H9 (cell line): ENCODE measurements around the gene ZNF672. TPM values are rescaled to one million over a fixed set of nuclear protein-coding genes. Genes with fewer than 3 reads are reported as not detected.

Experiments
- DNase-seq: peaks from one replicate; pipeline ENCODE4 v3.0.0-alpha.2; 2017
- H2AFZ ChIP-seq: one replicate; pipeline ENCODE4 v1.6.1; 2013; ENCODE audit warnings: mild to moderate bottlenecking, low read length, control low read depth, moderate library complexity
- H2AK5ac ChIP-seq: 2 replicates; pipeline ENCODE4 v1.6.1; 2013; ENCODE audit warnings: low read length, control low read depth, mixed read lengths; ENCODE audit not compliant: insufficient read length
- H2BK120ac ChIP-seq: one replicate; pipeline ENCODE4 v1.6.1; 2013; ENCODE audit warnings: low read depth, mild to moderate bottlenecking, low read length, control low read depth, inconsistent platforms; ENCODE audit not compliant: poor library complexity, severe bottlenecking
- H2BK12ac ChIP-seq: 2 replicates; pipeline ENCODE4 v1.6.1; 2013; ENCODE audit warnings: low read length, control low read depth, mixed read lengths, low read depth; ENCODE audit not compliant: insufficient read length
- H2BK15ac ChIP-seq: 2 replicates; pipeline ENCODE4 v1.6.1; 2013; ENCODE audit warnings: low read depth, low read length, control low read depth
- H2BK20ac ChIP-seq: one replicate; pipeline ENCODE4 v1.6.1; 2013; ENCODE audit warnings: low read depth, mild to moderate bottlenecking, low read length, control low read depth, inconsistent platforms; ENCODE audit not compliant: poor library complexity, severe bottlenecking
- H2BK5ac ChIP-seq: 2 replicates; pipeline ENCODE4 v1.6.1; 2013; ENCODE audit warnings: low read length, control low read depth, mixed read lengths; ENCODE audit not compliant: insufficient read length
- H3K14ac ChIP-seq: 2 replicates; pipeline ENCODE4 v1.6.1; 2013; ENCODE audit warnings: low read length, control low read depth; ENCODE audit not compliant: insufficient read depth
- H3K18ac ChIP-seq: 2 replicates; pipeline ENCODE4 v1.6.1; 2013; ENCODE audit warnings: low read depth, mild to moderate bottlenecking, mixed read lengths, low read length, control low read depth; ENCODE audit not compliant: insufficient read length
- H3K23ac ChIP-seq: 2 replicates; pipeline ENCODE4 v1.6.1; 2013; ENCODE audit warnings: low read length, control low read depth, mixed read lengths, low read depth; ENCODE audit not compliant: insufficient read length
- H3K23me2 ChIP-seq: 2 replicates; pipeline ENCODE4 v1.6.1; 2013; ENCODE audit warnings: low read depth, mild to moderate bottlenecking, mixed read lengths, low read length, control low read depth; ENCODE audit not compliant: insufficient read length, poor library complexity, severe bottlenecking
- H3K27ac ChIP-seq: 2 replicates; pipeline ENCODE4 v1.5.1; 2013; ENCODE audit warnings: low read length, control low read depth, mixed read lengths, low read depth; ENCODE audit not compliant: insufficient read length
- H3K27me3 ChIP-seq: 2 replicates; pipeline ENCODE4 v1.6.1; 2013; ENCODE audit warnings: low read length, control low read depth, inconsistent platforms; ENCODE audit not compliant: insufficient read depth
- H3K4ac ChIP-seq: 2 replicates; pipeline ENCODE4 v1.6.1; 2013; ENCODE audit warnings: low read depth, mild to moderate bottlenecking, control low read depth, inconsistent platforms, low read length, moderate library complexity
- H3K4me1 ChIP-seq: 2 replicates; pipeline ENCODE4 v1.6.1; 2013; ENCODE audit warnings: low read length, control low read depth, inconsistent platforms; ENCODE audit not compliant: insufficient read depth
- H3K4me2 ChIP-seq: 2 replicates; pipeline ENCODE4 v1.6.1; 2013; ENCODE audit warnings: low read length, control low read depth, mixed read lengths; ENCODE audit not compliant: insufficient read length, insufficient read depth
- H3K56ac ChIP-seq: 2 replicates; pipeline ENCODE4 v1.6.1; 2013; ENCODE audit warnings: low read depth, mild to moderate bottlenecking, mixed read lengths, low read length, control low read depth; ENCODE audit not compliant: insufficient read length
- H3K79me1 ChIP-seq: 2 replicates; pipeline ENCODE4 v1.6.1; 2013; ENCODE audit warnings: low read depth, mild to moderate bottlenecking, moderate library complexity, low read length, control low read depth, inconsistent platforms; ENCODE audit not compliant: insufficient read depth, poor library complexity, severe bottlenecking
- H3K79me2 ChIP-seq: 2 replicates; pipeline ENCODE4 v1.6.1; 2013; ENCODE audit warnings: low read length, control low read depth, inconsistent platforms; ENCODE audit not compliant: insufficient read depth
- H3K9ac ChIP-seq: 2 replicates; pipeline ENCODE4 v1.6.1; 2013; ENCODE audit warnings: low read length, control low read depth, mixed read lengths; ENCODE audit not compliant: insufficient read length; ENCODE audit errors: extremely low read depth
- H3K9me3 ChIP-seq: one replicate; pipeline ENCODE4 v1.6.1; 2013; ENCODE audit warnings: low read depth, low read length, inconsistent platforms; ENCODE audit not compliant: control insufficient read depth
- H3T11ph ChIP-seq: one replicate; pipeline ENCODE4 v1.6.1; 2013; ENCODE audit warnings: mild to moderate bottlenecking, low read length, control low read depth, inconsistent platforms
- H4K20me1 ChIP-seq: one replicate; pipeline ENCODE4 v1.6.1; 2013; ENCODE audit not compliant: control insufficient read depth, insufficient read length, insufficient read depth
- H4K5ac ChIP-seq: 2 replicates; pipeline ENCODE4 v1.6.1; 2013; ENCODE audit warnings: low read depth, mild to moderate bottlenecking, mixed read lengths, low read length, control low read depth; ENCODE audit not compliant: insufficient read length
- H4K8ac ChIP-seq: replicated peaks from 2 replicates; pipeline ENCODE4 v1.6.1; 2013; ENCODE audit warnings: low read length, control low read depth, mixed read lengths, low read depth; ENCODE audit not compliant: insufficient read length
- H4K91ac ChIP-seq: 2 replicates; pipeline ENCODE4 v1.6.1; 2013; ENCODE audit warnings: low read depth, mild to moderate bottlenecking, moderate library complexity, mixed read lengths, low read length, control low read depth; ENCODE audit not compliant: insufficient read length
- H3K27ac Mint-ChIP-seq, 3 experiments: 2 replicates in 2 of 3; 3 replicates in 1 of 3; pipeline ENCODE4 v1.8.0; 2020 to 2021; ENCODE audit warnings: mixed read lengths in 3 of 3, mild to moderate bottlenecking in 1 of 3, moderate library complexity in 1 of 3
- H3K27me3 Mint-ChIP-seq: 2 replicates; pipeline ENCODE4 v1.8.0; 2021; ENCODE audit warnings: low read depth, mild to moderate bottlenecking, moderate library complexity, mixed read lengths
- H3K36me3 Mint-ChIP-seq, 3 experiments: 2 replicates in 2 of 3; 3 replicates in 1 of 3; pipeline ENCODE4 v1.8.0; 2020 to 2021; ENCODE audit warnings: low read depth in 3 of 3, mixed read lengths in 3 of 3; ENCODE audit not compliant: insufficient read depth in 1 of 3
- H3K4me1 Mint-ChIP-seq, 2 experiments: 2 replicates each; pipeline ENCODE4 v1.8.0; 2020; ENCODE audit warnings: mixed read lengths in 2 of 2
- H3K4me3 Mint-ChIP-seq, 2 experiments: 2 replicates in 1 of 2; 3 replicates in 1 of 2; pipeline ENCODE4 v1.8.0; 2020 to 2021; ENCODE audit warnings: mild to moderate bottlenecking in 2 of 2, mixed read lengths in 2 of 2, moderate library complexity in 1 of 2
- H3K9me3 Mint-ChIP-seq, 2 experiments: 2 replicates in 1 of 2; 3 replicates in 1 of 2; pipeline ENCODE4 v1.8.0; 2020; ENCODE audit warnings: mild to moderate bottlenecking in 2 of 2, mixed read lengths in 2 of 2, moderate library complexity in 1 of 2
- CTCF ChIP-seq: fragments of 200-600 bp; sonication (generic); conservative IDR thresholded peaks from 3 replicates; pipeline ENCODE4 v1.8.0; 2021; ENCODE audit warnings: antibody characterized with exemption, mild to moderate bottlenecking
- WGBS: extraction: QIAGEN DNeasy Blood & Tissue Kit; methylation state at CpG from one replicate; pipeline ENCODE4 v1.1.7; 2013; ENCODE audit warnings: missing lambda C conversion rate, low lambda C conversion rate, mixed read lengths; ENCODE audit not compliant: insufficient read length; ENCODE audit errors: extremely low coverage; 5-methylcytosine and 5-hydroxymethylcytosine counted together
- total RNA-seq: library from RNA; stranded (reverse); gene quantifications from 2 replicates; pipeline ENCODE4 v1.2.1, GENCODE V29; 2021

Gene ZNF672
- total RNA-seq, 1 experiment from 2014 or later, result 29.4 TPM

DNA sequence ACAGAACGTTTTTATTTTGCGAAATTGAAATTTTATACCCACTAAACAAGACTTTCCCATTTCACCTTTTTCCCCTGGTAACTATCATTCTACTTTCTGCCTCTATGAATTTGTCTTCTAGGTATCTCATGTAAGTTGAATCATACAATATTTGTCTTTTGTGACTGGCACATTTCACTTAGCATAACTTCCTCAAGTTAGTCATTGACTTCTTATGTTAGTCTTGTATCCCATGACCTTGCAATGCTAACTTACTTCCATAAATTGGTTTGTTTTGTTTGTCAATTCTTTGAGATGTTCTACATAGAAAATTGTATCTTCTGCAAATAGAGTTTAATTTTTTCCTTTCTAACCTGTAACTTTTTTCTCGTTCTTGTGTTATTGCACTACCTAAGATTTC, 39.2 kb upstream of the ZNF672 start:
- no peak overlapping the region for H4K8ac ChIP-seq
- no peaks in the 10 kb centered on the region for H3K4me1 ChIP-seq
- no CpG with 5 or more reads among the region's 3 CpGs for WGBS

More for the DNA sequence above, 39.2 kb upstream of the ZNF672 start:
- Histone ChIP-seq H3K9me3 (peaks cover 36% of the 10 kb centered on the region), H4K91ac (no peak overlapping the region), H3K79me2 (no peaks in the 10 kb centered on the region), H2BK5ac (no peak overlapping the region), H2BK20ac (no peak overlapping the region), H2BK120ac (no peak overlapping the region), H3K18ac (no peak overlapping the region), H2BK15ac (no peak overlapping the region), H3K27ac (no peak overlapping the region), H2AK5ac (no peak overlapping the region), H3K23me2 (no peaks in the 10 kb centered on the region), H3K23ac (no peak overlapping the region), H2AFZ (no peak overlapping the region), H3K79me1 (no peaks in the 10 kb centered on the region), H3K9ac (no peak overlapping the region), H3T11ph (no peak overlapping the region), H3K4ac (no peak overlapping the region), H4K5ac (no peak overlapping the region), H2BK12ac (no peak overlapping the region), H3K4me2 (no peak overlapping the region), H4K20me1 (no peaks in the 10 kb centered on the region), H3K56ac (no peak overlapping the region), H3K14ac (no peak overlapping the region), H3K27me3 (no peaks in the 10 kb centered on the region)
- Mint-ChIP-seq H3K4me1 (no peaks in the 10 kb centered on the region), H3K27ac (no peak overlapping the region), H3K4me3 (no peak overlapping the region), H3K9me3 (peaks cover 75 to 89% of the 10 kb centered on the region in 2 experiments), H3K27me3 (peaks cover 3% of the 10 kb centered on the region), H3K36me3 (peaks cover 6 to 16% (median 8%) of the 10 kb centered on the region in 3 experiments; a peak in 6 of 7 replicates)
- no peak for DNase-seq
- no peak for TF ChIP-seq CTCF
